Measurements from ENCODE around the gene PARP15. TPM values are rescaled to one million over a fixed set of nuclear protein-coding genes. Genes with fewer than 3 reads are reported as not detected.

The PARP15 gene
- total and polyA plus RNA-seq, 4 donors = 0.13 to 7.3 (median 1.3) TPM

DNA sequence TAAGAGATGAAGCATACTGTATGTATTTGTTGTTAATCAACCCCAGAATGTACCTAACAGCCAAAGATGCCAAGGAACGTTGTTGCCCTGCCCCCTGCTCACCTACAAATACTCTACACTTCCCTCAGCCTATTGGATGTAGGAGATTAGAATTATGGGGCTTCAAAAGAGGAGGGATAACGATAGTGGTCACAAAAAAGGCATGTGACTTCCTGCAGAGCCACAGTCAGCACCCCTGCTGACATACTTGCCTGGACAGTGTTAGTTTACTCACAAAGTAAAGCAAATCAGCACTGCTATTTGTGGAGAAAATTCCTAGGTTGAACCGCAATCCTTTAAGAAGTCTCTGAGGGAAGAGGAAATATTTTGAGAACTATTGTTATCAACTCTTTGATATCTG lies 37.9 kb downstream of the PARP15 start:
- intact Hi-C loops (cut with DNase I) = no loop called here
- H3K4me1 ChIP-seq (ENCODE audit: control insufficient read depth in 1 of 2, insufficient read depth in 2 of 2, low read length in 2 of 2) = no peaks in the 10 kb centered on the region
- no peak overlapping the region for H3K4me3 ChIP-seq (ENCODE audit: low read length in 2 of 2)
- ATAC-seq (ENCODE audit: low FRiP score) (no peak), DNase-seq (no peak)
- no peaks in the 10 kb centered on the region for H3K36me3 ChIP-seq (ENCODE audit: control insufficient read depth in 1 of 2, insufficient read depth in 2 of 2, low read length in 1 of 2)
- WGBS, 2 donors = 29 to 33% methylated on average over 3 of the region's 3 CpGs
- H3K27me3 ChIP-seq (ENCODE audit: control insufficient read depth in 1 of 2, insufficient read depth in 2 of 2, low read length in 1 of 2) = no peaks in the 10 kb centered on the region
- H3K27ac ChIP-seq (ENCODE audit: low read depth in 1 of 2, low read length in 2 of 2) = no peak overlapping the region
- H3K9me3 ChIP-seq (ENCODE audit: control insufficient read depth, low read length) = no peaks in the 10 kb centered on the region

DNA sequence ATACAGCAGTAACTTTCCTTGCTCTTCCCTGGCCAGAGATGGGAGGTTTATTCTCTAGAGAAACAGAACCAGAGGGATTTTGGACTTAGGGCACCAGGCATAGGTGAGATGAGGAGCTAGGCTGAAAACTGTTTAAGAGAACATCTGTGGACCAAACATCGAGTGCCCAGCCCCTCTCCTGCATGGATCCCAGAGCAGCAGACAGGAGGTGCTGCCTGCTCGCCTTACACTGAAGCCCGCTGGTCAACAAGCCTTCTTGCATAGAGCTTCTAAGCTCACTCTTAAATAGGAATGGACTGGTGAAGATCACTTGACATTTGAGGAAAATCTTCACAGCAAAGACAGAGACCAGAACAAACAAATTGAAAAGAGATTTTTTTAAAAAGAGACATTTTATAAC lies 41.2 kb downstream of the PARP15 start:
- 63 to 64% methylated on average over 3 of the region's 3 CpGs for WGBS, 2 donors
- no peak for DNase-seq
- Histone ChIP-seq H3K4me1 (ENCODE audit: control insufficient read depth in 1 of 2, insufficient read depth in 2 of 2, low read length in 2 of 2) (no peaks in the 10 kb centered on the region), H3K4me3 (ENCODE audit: low read length in 2 of 2) (no peak overlapping the region), H3K36me3 (ENCODE audit: control insufficient read depth in 1 of 2, insufficient read depth in 2 of 2, low read length in 1 of 2) (no peaks in the 10 kb centered on the region), H3K9me3 (ENCODE audit: control insufficient read depth, low read length) (no peaks in the 10 kb centered on the region), H3K27me3 (ENCODE audit: control insufficient read depth in 1 of 2, insufficient read depth in 2 of 2, low read length in 1 of 2) (no peaks in the 10 kb centered on the region), H3K27ac (ENCODE audit: low read depth in 1 of 2, low read length in 2 of 2) (no peak overlapping the region)
- intact Hi-C loops (cut with DNase I) = no loop called here
- ATAC-seq (ENCODE audit: low FRiP score) = no peak

DNA sequence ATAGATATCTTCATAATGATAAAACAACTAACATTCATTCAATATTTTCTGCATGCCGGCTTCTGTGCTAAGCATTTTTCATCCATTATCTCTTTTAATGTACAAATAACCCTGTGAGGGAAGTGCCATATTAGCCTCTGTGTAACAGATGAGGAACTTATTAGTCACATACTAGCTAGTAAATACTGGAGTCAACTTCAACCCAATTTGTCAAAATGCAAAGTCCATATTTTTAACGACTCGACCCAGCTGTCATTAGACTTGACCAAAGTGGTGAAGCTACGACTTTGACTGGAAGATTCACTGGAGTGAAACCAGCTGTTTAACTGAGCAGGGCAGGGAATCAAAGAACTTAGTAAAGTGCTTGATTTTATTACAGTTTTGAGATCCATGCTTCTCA lies 41.6 kb downstream of the PARP15 start:
- no peaks in the 10 kb centered on the region for H3K4me1 ChIP-seq (ENCODE audit: control insufficient read depth in 1 of 2, insufficient read depth in 2 of 2, low read length in 2 of 2)
- H3K36me3 ChIP-seq (ENCODE audit: control insufficient read depth in 1 of 2, insufficient read depth in 2 of 2, low read length in 1 of 2) = no peaks in the 10 kb centered on the region
- ATAC-seq (ENCODE audit: low FRiP score) = no peak
- H3K9me3 ChIP-seq (ENCODE audit: control insufficient read depth, low read length) = no peaks in the 10 kb centered on the region
- 69 to 75% methylated on average over 4 of the region's 4 CpGs for WGBS, 2 donors
- H3K27me3 ChIP-seq (ENCODE audit: control insufficient read depth in 1 of 2, insufficient read depth in 2 of 2, low read length in 1 of 2) = no peaks in the 10 kb centered on the region
- no peak overlapping the region for H3K27ac ChIP-seq (ENCODE audit: low read depth in 1 of 2, low read length in 2 of 2)
- intact Hi-C loops (cut with DNase I) = no loop called here
- DNase-seq = no peak
- H3K4me3 ChIP-seq (ENCODE audit: low read length in 2 of 2) = no peak overlapping the region

DNA sequence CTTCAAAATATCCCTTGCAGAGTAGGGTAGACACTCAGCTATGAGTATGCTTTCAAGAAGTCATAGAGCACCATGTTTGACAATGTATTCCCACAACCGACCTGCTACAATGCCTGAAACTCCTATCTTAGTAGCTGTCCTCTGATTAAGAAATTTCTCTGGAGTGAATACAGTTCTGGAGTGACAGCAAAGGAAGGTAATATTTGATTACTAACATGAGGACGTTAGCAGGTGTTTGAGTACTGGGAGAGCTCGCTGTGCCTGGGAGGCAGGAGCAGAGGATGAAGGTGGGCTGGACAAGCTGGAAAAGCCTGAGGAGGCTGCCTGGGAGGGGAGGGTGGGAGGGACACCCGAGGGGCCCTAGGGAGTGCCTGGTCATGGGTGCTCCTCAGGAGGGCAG lies 42.9 kb downstream of the PARP15 start:
- Histone ChIP-seq H3K4me1 (ENCODE audit: control insufficient read depth in 1 of 2, insufficient read depth in 2 of 2, low read length in 2 of 2) (no peaks in the 10 kb centered on the region), H3K27ac (ENCODE audit: low read depth in 1 of 2, low read length in 2 of 2) (no peak overlapping the region), H3K4me3 (ENCODE audit: low read length in 2 of 2) (no peak overlapping the region), H3K27me3 (ENCODE audit: control insufficient read depth in 1 of 2, insufficient read depth in 2 of 2, low read length in 1 of 2) (no peaks in the 10 kb centered on the region), H3K9me3 (ENCODE audit: control insufficient read depth, low read length) (no peaks in the 10 kb centered on the region), H3K36me3 (ENCODE audit: control insufficient read depth in 1 of 2, insufficient read depth in 2 of 2, low read length in 1 of 2) (no peaks in the 10 kb centered on the region)
- ATAC-seq (ENCODE audit: low FRiP score) (no peak), DNase-seq (no peak)
- intact Hi-C loops (cut with DNase I) = no loop called here
- WGBS, 2 donors = 65 to 73% methylated on average over 3 to 4 of the region's 4 CpGs

DNA sequence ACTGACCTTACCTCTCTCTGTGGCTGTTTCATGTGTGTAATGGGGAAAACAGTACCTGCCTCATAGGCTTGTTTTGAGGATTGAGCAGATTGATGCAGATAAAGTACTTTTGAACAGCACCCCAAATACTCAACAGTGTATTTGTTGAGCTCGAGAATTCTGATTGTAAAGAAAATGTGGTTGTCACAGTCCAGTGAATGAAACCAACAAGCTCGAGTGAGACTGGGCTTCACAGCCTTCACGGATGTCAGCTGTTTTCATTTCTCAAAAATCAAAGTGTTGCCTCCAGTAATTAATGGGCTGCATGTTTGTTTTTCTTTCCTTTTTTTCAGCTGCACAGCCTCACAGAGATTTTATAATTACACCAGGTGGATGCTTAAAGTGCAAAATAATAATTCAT lies 43.7 kb downstream of the PARP15 start:
- H3K36me3 ChIP-seq (ENCODE audit: control insufficient read depth in 1 of 2, insufficient read depth in 2 of 2, low read length in 1 of 2) = no peaks in the 10 kb centered on the region
- intact Hi-C loops (cut with DNase I) = no loop called here
- 20 to 25% methylated on average over 3 of the region's 3 CpGs for WGBS, 2 donors
- no peaks in the 10 kb centered on the region for H3K4me1 ChIP-seq (ENCODE audit: control insufficient read depth in 1 of 2, insufficient read depth in 2 of 2, low read length in 2 of 2)
- H3K27me3 ChIP-seq (ENCODE audit: control insufficient read depth in 1 of 2, insufficient read depth in 2 of 2, low read length in 1 of 2) = peaks cover 0 to 2% of the 10 kb centered on the region in 2 donors
- H3K9me3 ChIP-seq (ENCODE audit: control insufficient read depth, low read length) = no peaks in the 10 kb centered on the region
- H3K4me3 ChIP-seq (ENCODE audit: low read length in 2 of 2) = no peak overlapping the region
- ATAC-seq (ENCODE audit: low FRiP score) = no peak
- DNase-seq = no peak
- H3K27ac ChIP-seq (ENCODE audit: low read depth in 1 of 2, low read length in 2 of 2) = no peak overlapping the region

DNA sequence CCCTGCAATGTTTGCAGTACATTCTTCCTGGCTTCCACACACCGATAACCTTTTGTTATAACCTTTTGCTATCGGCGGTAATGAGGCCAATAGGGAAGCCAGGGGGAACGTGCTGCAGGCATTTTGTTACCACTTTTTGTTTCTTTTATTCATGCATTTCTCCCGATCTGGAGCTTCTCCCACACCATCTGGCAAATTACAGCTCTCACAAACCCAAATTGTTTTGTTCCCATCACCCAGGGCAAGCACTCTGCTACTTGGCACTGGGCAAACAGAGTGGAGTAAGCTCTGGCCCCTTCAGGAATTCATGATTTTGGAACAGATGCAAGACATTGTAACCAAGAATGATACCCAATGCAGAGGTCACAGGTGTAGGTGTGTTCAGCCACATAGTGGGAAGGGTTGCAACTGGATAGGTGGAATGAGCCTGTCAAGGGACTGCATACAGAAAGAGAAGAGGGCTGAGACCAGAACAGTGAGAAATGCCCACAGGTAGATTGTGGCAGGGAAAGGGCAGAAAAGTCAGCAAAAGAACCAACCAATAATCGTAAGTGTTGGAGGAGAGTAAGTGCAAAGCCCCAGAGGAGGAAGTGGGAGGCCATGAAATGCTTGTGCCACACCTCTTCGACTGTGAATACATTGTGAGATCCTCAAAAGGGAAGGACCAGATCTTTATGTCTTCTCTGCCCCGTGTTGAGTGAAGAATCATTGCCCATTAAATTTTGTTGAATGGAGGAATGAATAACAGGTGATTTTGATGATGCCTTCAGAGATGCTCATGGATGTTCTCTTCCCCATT lies 45.8 kb downstream of the PARP15 start:
- no peak for DNase-seq
- Histone ChIP-seq H3K4me3 (ENCODE audit: low read length in 2 of 2) (no peak overlapping the region), H3K9me3 (ENCODE audit: control insufficient read depth, low read length) (no peaks in the 10 kb centered on the region), H3K4me1 (ENCODE audit: control insufficient read depth in 1 of 2, insufficient read depth in 2 of 2, low read length in 2 of 2) (no peaks in the 10 kb centered on the region), H3K27me3 (ENCODE audit: control insufficient read depth in 1 of 2, insufficient read depth in 2 of 2, low read length in 1 of 2) (peaks cover 0 to 2% of the 10 kb centered on the region in 2 donors), H3K36me3 (ENCODE audit: control insufficient read depth in 1 of 2, insufficient read depth in 2 of 2, low read length in 1 of 2) (no peaks in the 10 kb centered on the region), H3K27ac (ENCODE audit: low read depth in 1 of 2, low read length in 2 of 2) (no peak overlapping the region)
- ATAC-seq (ENCODE audit: low FRiP score) = no peak
- intact Hi-C loops (cut with DNase I) = no loop called here
- 79% methylated on average over 8 of the region's 8 CpGs for WGBS, 2 donors

DNA sequence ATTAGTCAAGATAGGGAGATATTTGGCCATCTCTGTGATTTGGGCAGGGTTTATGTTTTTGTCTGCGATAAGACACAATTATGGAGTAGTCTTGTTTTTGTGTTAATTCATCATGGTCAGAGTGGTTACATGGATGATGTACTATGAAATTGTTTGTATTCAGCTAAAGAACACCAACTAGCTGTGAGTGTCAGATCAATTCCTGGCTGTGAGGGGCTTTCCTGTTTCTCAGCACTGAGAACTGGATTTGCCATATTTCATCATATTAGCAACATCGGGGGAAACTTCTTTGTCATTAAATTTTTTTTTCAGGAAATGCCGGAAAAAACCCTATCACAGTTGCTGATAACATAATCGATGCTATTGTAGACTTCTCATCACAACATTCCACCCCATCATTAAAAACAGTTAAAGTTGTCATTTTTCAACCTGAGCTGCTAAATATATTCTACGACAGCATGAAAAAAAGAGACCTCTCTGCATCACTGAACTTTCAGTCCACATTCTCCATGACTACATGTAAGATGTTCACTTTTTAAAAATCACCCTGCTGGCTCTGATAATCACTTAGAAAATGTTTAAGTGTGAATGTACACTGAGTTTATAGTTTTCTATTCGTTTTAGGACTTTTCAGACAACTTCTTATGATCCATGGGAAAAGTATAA lies 49.2 kb downstream of the PARP15 start:
- WGBS, 2 donors = 57 to 64% methylated on average over 6 of the region's 6 CpGs
- intact Hi-C loops (cut with DNase I) = no loop called here
- H3K27me3 ChIP-seq (ENCODE audit: control insufficient read depth in 1 of 2, insufficient read depth in 2 of 2, low read length in 1 of 2) = peaks cover 0 to 2% of the 10 kb centered on the region in 2 donors

DNA sequence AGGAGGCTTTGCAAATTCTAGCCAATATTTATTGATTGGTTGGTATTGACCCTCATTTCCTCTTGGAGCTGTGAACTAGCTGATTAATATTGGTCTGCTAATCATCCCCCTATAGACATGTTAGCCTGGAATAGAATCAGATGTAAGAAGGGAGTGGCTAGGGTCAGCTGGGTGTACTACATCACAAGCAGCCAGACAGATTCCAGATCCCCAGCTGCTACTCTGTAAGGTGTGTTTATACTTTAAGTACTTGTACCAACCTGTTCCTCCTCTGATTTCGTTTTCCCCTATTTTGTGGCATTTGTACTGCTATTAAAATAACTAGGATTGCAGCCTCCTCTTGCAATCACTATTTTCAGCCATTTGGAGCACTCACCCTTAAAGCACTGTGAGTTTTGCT lies 49.9 kb downstream of the PARP15 start:
- Histone ChIP-seq H3K4me1 (ENCODE audit: control insufficient read depth in 1 of 2, insufficient read depth in 2 of 2, low read length in 2 of 2) (no peaks in the 10 kb centered on the region), H3K36me3 (ENCODE audit: control insufficient read depth in 1 of 2, insufficient read depth in 2 of 2, low read length in 1 of 2) (no peaks in the 10 kb centered on the region), H3K4me3 (ENCODE audit: low read length in 2 of 2) (no peak overlapping the region), H3K9me3 (ENCODE audit: control insufficient read depth, low read length) (peaks cover 4% of the 10 kb centered on the region), H3K27me3 (ENCODE audit: control insufficient read depth in 1 of 2, insufficient read depth in 2 of 2, low read length in 1 of 2) (peaks cover 0 to 2% of the 10 kb centered on the region in 2 donors), H3K27ac (ENCODE audit: low read depth in 1 of 2, low read length in 2 of 2) (no peak overlapping the region)
- WGBS, 2 donors = 21 to 30% methylated on average over 1 of the region's 1 CpG
- ATAC-seq (ENCODE audit: low FRiP score) (no peak), DNase-seq (no peak)
- intact Hi-C loops (cut with DNase I) = no loop called here

More for the DNA sequence above, 49.2 kb downstream of the PARP15 start:
- ATAC-seq (ENCODE audit: low FRiP score) (no peak), DNase-seq (no peak)
- Histone ChIP-seq H3K27ac (ENCODE audit: low read depth in 1 of 2, low read length in 2 of 2) (no peak overlapping the region), H3K9me3 (ENCODE audit: control insufficient read depth, low read length) (peaks cover 4% of the 10 kb centered on the region), H3K36me3 (ENCODE audit: control insufficient read depth in 1 of 2, insufficient read depth in 2 of 2, low read length in 1 of 2) (no peaks in the 10 kb centered on the region), H3K4me3 (ENCODE audit: low read length in 2 of 2) (no peak overlapping the region), H3K4me1 (ENCODE audit: control insufficient read depth in 1 of 2, insufficient read depth in 2 of 2, low read length in 2 of 2) (no peaks in the 10 kb centered on the region)

DNA sequence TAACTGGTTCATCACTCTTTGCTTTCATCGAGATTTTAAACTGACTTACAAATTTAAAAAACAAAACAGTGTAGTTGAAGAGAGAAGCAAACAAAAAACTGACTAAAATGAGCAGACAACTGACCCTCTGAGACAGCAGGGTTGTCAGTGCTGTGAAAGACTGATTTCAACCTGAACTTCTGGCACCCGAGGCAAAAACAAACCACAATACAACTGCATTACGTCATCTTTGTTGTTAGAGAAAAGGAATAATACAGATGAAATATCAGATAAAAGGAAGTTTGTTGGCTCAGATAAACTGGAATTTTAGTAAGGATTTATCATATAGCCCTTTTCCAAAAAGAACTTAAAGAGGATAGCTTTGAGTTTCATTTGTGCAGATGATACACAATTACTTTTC lies 51.1 kb downstream of the PARP15 start:
- Histone ChIP-seq H3K27me3 (ENCODE audit: control insufficient read depth in 1 of 2, insufficient read depth in 2 of 2, low read length in 1 of 2) (peaks cover 0 to 2% of the 10 kb centered on the region in 2 donors), H3K4me1 (ENCODE audit: control insufficient read depth in 1 of 2, insufficient read depth in 2 of 2, low read length in 2 of 2) (no peaks in the 10 kb centered on the region), H3K36me3 (ENCODE audit: control insufficient read depth in 1 of 2, insufficient read depth in 2 of 2, low read length in 1 of 2) (no peaks in the 10 kb centered on the region), H3K9me3 (ENCODE audit: control insufficient read depth, low read length) (peaks cover 4% of the 10 kb centered on the region), H3K4me3 (ENCODE audit: low read length in 2 of 2) (no peak overlapping the region), H3K27ac (ENCODE audit: low read depth in 1 of 2, low read length in 2 of 2) (no peak overlapping the region)
- ATAC-seq (ENCODE audit: low FRiP score) = no peak
- intact Hi-C loops (cut with DNase I) = no loop called here
- 35 to 45% methylated on average over 3 of the region's 3 CpGs for WGBS, 2 donors
- no peak for DNase-seq
